ENCODE data around the gene SLC26A11.

The SLC26A11 gene

DNA sequence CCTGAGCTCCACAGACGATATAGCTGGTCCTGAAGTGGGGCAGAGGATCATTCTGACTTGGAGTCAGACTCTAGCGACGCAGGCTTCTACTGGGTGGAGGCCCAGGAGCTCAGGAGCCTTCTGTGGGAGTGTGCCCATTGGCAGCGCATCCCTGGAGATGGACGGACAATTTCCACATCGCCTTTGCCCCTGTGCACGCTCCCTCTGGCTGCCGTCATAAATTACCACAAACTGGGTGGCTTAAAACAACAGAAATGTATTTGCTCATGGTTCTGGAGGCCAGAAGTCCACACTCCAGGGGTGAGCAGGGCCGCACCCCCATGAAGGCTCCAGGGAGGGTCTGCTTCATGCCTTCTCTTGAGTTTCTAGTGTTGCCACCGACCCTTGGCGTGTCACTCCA, 43.5 kb upstream of the SLC26A11 start:
- Histone ChIP-seq H3K9me3 (ENCODE audit: control insufficient read depth, low read length) (no peaks in the 10 kb centered on the region), H2AK5ac (ENCODE audit: low read length, severe bottlenecking) (no peak overlapping the region), H3K36me3 (ENCODE audit: control insufficient read depth in 1 of 2, insufficient read depth in 2 of 2, low read depth in 1 of 2, low read length in 2 of 2) (no peaks in the 10 kb centered on the region), H2BK5ac (ENCODE audit: low read depth, low read length, poor library complexity, severe bottlenecking) (no peak overlapping the region), H4K8ac (ENCODE audit: low read length) (no peak overlapping the region), H3K23ac (ENCODE audit: low read length in 2 of 2) (no peak overlapping the region), H3K4me2 (ENCODE audit: low read length, poor library complexity, severe bottlenecking) (no peak overlapping the region), H3K27me3 (ENCODE audit: control insufficient read depth in 1 of 2, insufficient read depth in 1 of 2, low read length in 2 of 2) (peaks cover 8 to 56% of the 10 kb centered on the region in 2 experiments), H2BK12ac (ENCODE audit: low read length in 2 of 2) (no peak overlapping the region), H3K79me1 (replicated peaks; ENCODE audit: low read length, poor library complexity, severe bottlenecking) (no peaks in the 10 kb centered on the region), H2BK120ac (ENCODE audit: low read depth, low read length) (no peak overlapping the region), H3K14ac (ENCODE audit: low read length in 2 of 2) (no peak overlapping the region), H3K4me1 (ENCODE audit: control insufficient read depth, insufficient read depth, low read depth, low read length) (peaks cover 6% of the 10 kb centered on the region), H3K18ac (ENCODE audit: low read depth in 1 of 2, low read length in 2 of 2) (no peak overlapping the region), H4K91ac (ENCODE audit: low read length) (no peak overlapping the region), H3K4me3 (ENCODE audit: insufficient read depth in 1 of 2, low read depth in 1 of 2, low read length in 2 of 2) (no peak overlapping the region), H2AFZ (ENCODE audit: low read depth, low read length) (no peak overlapping the region), H2BK15ac (ENCODE audit: low read depth, poor library complexity, severe bottlenecking) (no peak overlapping the region), H3K4ac (ENCODE audit: low read depth in 1 of 2, low read length in 2 of 2) (no peak overlapping the region), H3K9ac (ENCODE audit: low read length) (no peak overlapping the region), H3K27ac (ENCODE audit: low read length, poor library complexity, severe bottlenecking) (no peak overlapping the region)
- 92% methylated on average over 11 of the region's 11 CpGs for WGBS
- DNase-seq = no peak

- Histone ChIP-seq H3K4ac (ENCODE audit: low read depth in 1 of 2, low read length in 2 of 2) (no peak overlapping the region), H3K18ac (ENCODE audit: low read depth in 1 of 2, low read length in 2 of 2) (no peak overlapping the region), H2BK120ac (ENCODE audit: low read depth, low read length) (no peak overlapping the region), H3K36me3 (ENCODE audit: control insufficient read depth in 1 of 2, insufficient read depth in 2 of 2, low read depth in 1 of 2, low read length in 2 of 2) (no peaks in the 10 kb centered on the region), H2BK5ac (ENCODE audit: low read depth, low read length, poor library complexity, severe bottlenecking) (no peak overlapping the region), H2AK5ac (ENCODE audit: low read length, severe bottlenecking) (no peak overlapping the region), H2BK12ac (ENCODE audit: low read length in 2 of 2) (no peak overlapping the region), H3K27me3 (ENCODE audit: control insufficient read depth in 1 of 2, insufficient read depth in 1 of 2, low read length in 2 of 2) (peaks cover 13 to 62% of the 10 kb centered on the region in 2 experiments), H3K9ac (ENCODE audit: low read length) (no peak overlapping the region), H2AFZ (ENCODE audit: low read depth, low read length) (no peak overlapping the region), H3K14ac (ENCODE audit: low read length in 2 of 2) (no peak overlapping the region), H3K4me1 (ENCODE audit: control insufficient read depth, insufficient read depth, low read depth, low read length) (peaks cover 6% of the 10 kb centered on the region), H4K8ac (ENCODE audit: low read length) (no peak overlapping the region), H3K79me1 (replicated peaks; ENCODE audit: low read length, poor library complexity, severe bottlenecking) (no peaks in the 10 kb centered on the region), H3K27ac (ENCODE audit: low read length, poor library complexity, severe bottlenecking) (no peak overlapping the region), H3K4me2 (ENCODE audit: low read length, poor library complexity, severe bottlenecking) (no peak overlapping the region), H3K23ac (ENCODE audit: low read length in 2 of 2) (no peak overlapping the region), H3K9me3 (ENCODE audit: control insufficient read depth, low read length) (no peaks in the 10 kb centered on the region), H4K91ac (ENCODE audit: low read length) (no peak overlapping the region), H3K4me3 (ENCODE audit: insufficient read depth in 1 of 2, low read depth in 1 of 2, low read length in 2 of 2) (peak overlapping the region in 1 of 2 experiments; percentile 23), H2BK15ac (ENCODE audit: low read depth, poor library complexity, severe bottlenecking) (no peak overlapping the region)
- WGBS = 84% methylated on average over 21 of the region's 21 CpGs
- DNase-seq = peak; percentile 22
Observed at GRCh38 chr17:80177986-80178595, 42.1 kb upstream of the SLC26A11 start.

- peaks cover 6% of the 10 kb centered on the region for H3K4me1 ChIP-seq (ENCODE audit: control insufficient read depth, insufficient read depth, low read depth, low read length)
- 96% methylated on average over 14 of the region's 14 CpGs for WGBS
Observed at GRCh38 chr17:80180192-80180591, 40.0 kb upstream of the SLC26A11 start.

DNA sequence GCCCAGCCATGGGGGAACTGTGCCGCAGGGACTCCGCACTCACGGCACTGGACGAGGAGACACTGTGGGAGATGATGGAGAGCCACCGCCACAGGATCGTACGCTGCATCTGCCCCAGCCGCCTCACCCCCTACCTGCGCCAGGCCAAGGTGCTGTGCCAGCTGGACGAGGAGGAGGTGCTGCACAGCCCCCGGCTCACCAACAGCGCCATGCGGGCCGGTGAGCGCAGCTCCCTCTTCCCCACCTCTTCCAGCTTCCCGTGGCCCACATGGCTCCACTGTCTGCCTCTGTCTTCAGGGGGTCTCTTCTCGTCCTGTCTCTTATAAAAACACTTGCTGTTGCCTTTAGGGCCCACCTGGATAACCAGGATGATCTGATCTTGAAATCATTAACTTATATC, 38.8 kb upstream of the SLC26A11 start:
- H3K79me1 ChIP-seq (replicated peaks; ENCODE audit: low read length, poor library complexity, severe bottlenecking) = no peaks in the 10 kb centered on the region
- no peak overlapping the region for H2BK12ac ChIP-seq (ENCODE audit: low read length in 2 of 2)
- H3K14ac ChIP-seq (ENCODE audit: low read length in 2 of 2) = peak overlapping the region in 1 of 2 experiments; percentile 18
- no peak overlapping the region for H2BK15ac ChIP-seq (ENCODE audit: low read depth, poor library complexity, severe bottlenecking)
- no peak overlapping the region for H3K4me2 ChIP-seq (ENCODE audit: low read length, poor library complexity, severe bottlenecking)
- H3K18ac ChIP-seq (ENCODE audit: low read depth in 1 of 2, low read length in 2 of 2) = no peak overlapping the region
- H3K9ac ChIP-seq (ENCODE audit: low read length) = no peak overlapping the region
- H3K27ac ChIP-seq (ENCODE audit: low read length, poor library complexity, severe bottlenecking) = no peak overlapping the region
- H4K91ac ChIP-seq (ENCODE audit: low read length) = no peak overlapping the region
- H3K36me3 ChIP-seq (ENCODE audit: control insufficient read depth in 1 of 2, insufficient read depth in 2 of 2, low read depth in 1 of 2, low read length in 2 of 2) = no peaks in the 10 kb centered on the region
- no peak overlapping the region for H2AK5ac ChIP-seq (ENCODE audit: low read length, severe bottlenecking)
- H3K27me3 ChIP-seq (ENCODE audit: control insufficient read depth in 1 of 2, insufficient read depth in 1 of 2, low read length in 2 of 2) = peaks cover 20 to 55% of the 10 kb centered on the region in 2 experiments
- no peak overlapping the region for H3K4me3 ChIP-seq (ENCODE audit: insufficient read depth in 1 of 2, low read depth in 1 of 2, low read length in 2 of 2)
- no peak overlapping the region for H3K23ac ChIP-seq (ENCODE audit: low read length in 2 of 2)
- H3K4ac ChIP-seq (ENCODE audit: low read depth in 1 of 2, low read length in 2 of 2) = no peak overlapping the region
- H3K4me1 ChIP-seq (ENCODE audit: control insufficient read depth, insufficient read depth, low read depth, low read length) = peaks cover 1% of the 10 kb centered on the region
- no peak overlapping the region for H2BK5ac ChIP-seq (ENCODE audit: low read depth, low read length, poor library complexity, severe bottlenecking)
- H2AFZ ChIP-seq (ENCODE audit: low read depth, low read length) = no peak overlapping the region
- 93% methylated on average over 17 of the region's 17 CpGs for WGBS
- no peak overlapping the region for H2BK120ac ChIP-seq (ENCODE audit: low read depth, low read length)
- no peak overlapping the region for H4K8ac ChIP-seq (ENCODE audit: low read length)
- DNase-seq = no peak
- no peaks in the 10 kb centered on the region for H3K9me3 ChIP-seq (ENCODE audit: control insufficient read depth, low read length)

More at GRCh38 chr17:80180192-80180591, 40.0 kb upstream of the SLC26A11 start:
- H3K79me1 ChIP-seq (replicated peaks; ENCODE audit: low read length, poor library complexity, severe bottlenecking) = no peaks in the 10 kb centered on the region
- no peaks in the 10 kb centered on the region for H3K36me3 ChIP-seq (ENCODE audit: control insufficient read depth in 1 of 2, insufficient read depth in 2 of 2, low read depth in 1 of 2, low read length in 2 of 2)
- H3K4ac ChIP-seq (ENCODE audit: low read depth in 1 of 2, low read length in 2 of 2) = no peak overlapping the region
- no peak overlapping the region for H4K91ac ChIP-seq (ENCODE audit: low read length)
- H2AK5ac ChIP-seq (ENCODE audit: low read length, severe bottlenecking) = no peak overlapping the region
- H3K14ac ChIP-seq (ENCODE audit: low read length in 2 of 2) = no peak overlapping the region
- no peak overlapping the region for H3K27ac ChIP-seq (ENCODE audit: low read length, poor library complexity, severe bottlenecking)
- H2BK120ac ChIP-seq (ENCODE audit: low read depth, low read length) = no peak overlapping the region
- H2BK12ac ChIP-seq (ENCODE audit: low read length in 2 of 2) = no peak overlapping the region
- no peak overlapping the region for H3K4me3 ChIP-seq (ENCODE audit: insufficient read depth in 1 of 2, low read depth in 1 of 2, low read length in 2 of 2)
- H3K27me3 ChIP-seq (ENCODE audit: control insufficient read depth in 1 of 2, insufficient read depth in 1 of 2, low read length in 2 of 2) = peaks cover 20 to 59% of the 10 kb centered on the region in 2 experiments
- no peak for DNase-seq
- no peak overlapping the region for H2BK5ac ChIP-seq (ENCODE audit: low read depth, low read length, poor library complexity, severe bottlenecking)
- no peak overlapping the region for H4K8ac ChIP-seq (ENCODE audit: low read length)
- H3K9ac ChIP-seq (ENCODE audit: low read length) = no peak overlapping the region
- no peak overlapping the region for H3K23ac ChIP-seq (ENCODE audit: low read length in 2 of 2)
- no peak overlapping the region for H3K4me2 ChIP-seq (ENCODE audit: low read length, poor library complexity, severe bottlenecking)
- no peak overlapping the region for H3K18ac ChIP-seq (ENCODE audit: low read depth in 1 of 2, low read length in 2 of 2)
- H3K9me3 ChIP-seq (ENCODE audit: control insufficient read depth, low read length) = no peaks in the 10 kb centered on the region
- H2AFZ ChIP-seq (ENCODE audit: low read depth, low read length) = no peak overlapping the region
- no peak overlapping the region for H2BK15ac ChIP-seq (ENCODE audit: low read depth, poor library complexity, severe bottlenecking)
